ENCODE results near the gene ALDH3B2. TPM values are rescaled to one million over a fixed set of nuclear protein-coding genes. Genes with fewer than 3 reads are reported as not detected.

The ALDH3B2 gene
- polyA plus RNA-seq, 3 donors, result not detected

DNA sequence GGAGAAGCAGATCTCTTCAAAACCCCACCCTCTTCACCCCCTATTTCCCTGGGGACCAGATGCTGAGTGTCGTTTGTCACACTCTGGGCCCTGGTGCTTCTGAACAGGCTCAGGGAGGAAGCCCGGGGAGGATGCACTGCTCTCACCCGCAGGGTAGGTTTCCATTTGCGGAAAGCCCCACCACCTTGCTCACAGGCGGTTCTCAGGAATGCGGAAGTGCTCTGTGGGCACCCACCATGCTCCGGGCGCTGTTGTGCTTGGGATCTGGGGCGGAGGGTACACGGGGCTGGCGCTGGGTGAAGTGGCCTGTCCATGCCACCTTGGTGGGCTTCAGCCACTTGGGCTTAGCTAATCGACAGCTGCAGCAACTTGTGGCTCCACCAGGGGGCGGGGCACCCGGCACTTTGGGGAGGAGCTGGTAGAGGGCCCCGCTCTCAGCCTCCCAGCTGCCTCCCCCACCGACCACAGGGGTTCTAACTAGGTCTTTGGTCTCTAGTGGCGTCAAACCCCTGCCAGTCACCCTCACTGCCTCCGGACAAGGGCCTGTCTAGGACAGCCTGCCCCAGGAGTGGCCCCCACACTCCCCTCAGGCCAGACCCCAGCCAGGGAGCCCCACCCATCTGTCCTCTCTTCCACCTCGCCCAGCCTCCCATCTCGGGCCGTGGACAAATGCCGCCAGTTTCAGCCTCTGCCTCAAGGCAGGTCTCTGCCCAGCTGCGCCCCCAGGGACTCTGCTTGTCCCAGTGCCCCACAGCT is 60.3 kb downstream of the ALDH3B2 start:
- Histone ChIP-seq H4K20me1 (ENCODE audit: insufficient read depth, low read length) (no peaks in the 10 kb centered on the region), H3K36me3 (replicated peaks in 1 of 2; ENCODE audit: control insufficient read depth in 1 of 2, insufficient read depth in 2 of 2, low read length in 2 of 2) (peaks cover 32 to 34% of the 10 kb centered on the region in 2 donors), H3K27me3 (ENCODE audit: control insufficient read depth in 2 of 2, insufficient read depth in 2 of 2, low read length in 2 of 2) (peaks cover 0 to 17% of the 10 kb centered on the region in 2 donors), H2AFZ (ENCODE audit: insufficient read depth, low read depth, low read length, poor library complexity, severe bottlenecking) (peak overlapping the region; percentile 88), H3K27ac (ENCODE audit: low read depth in 1 of 2, low read length in 2 of 2) (peak overlapping the region; percentile 86 to 96), H3K4me2 (replicated peaks; ENCODE audit: extremely low read depth, low read length, poor library complexity, severe bottlenecking) (peak overlapping the region; percentile 66), H3K9me3 (replicated peaks in 1 of 2; ENCODE audit: control insufficient read depth in 1 of 2, insufficient read depth in 1 of 2, low read length in 2 of 2) (no peaks in the 10 kb centered on the region), H3K79me2 (ENCODE audit: insufficient read depth, low read length) (no peaks in the 10 kb centered on the region), H3K9ac (ENCODE audit: insufficient read depth, low read length, poor library complexity, severe bottlenecking) (peak overlapping the region; percentile 87), H3K4me1 (ENCODE audit: control insufficient read depth in 1 of 2, insufficient read depth in 2 of 2, low read length in 2 of 2) (peaks cover 19 to 24% of the 10 kb centered on the region in 2 donors), H3K4me3 (replicated peaks in 1 of 3; ENCODE audit: low read depth in 2 of 3, low read length in 3 of 3) (peak overlapping the region; percentile 6 to 70 (median 42))
- Mint-ChIP-seq H3K36me3 (peaks cover 32 to 33% of the 10 kb centered on the region in 2 donors), H3K27ac (peak overlapping the region; percentile 89 to 95 (median 91)), H3K4me1 (peaks cover 18% of the 10 kb centered on the region), H3K4me3 (peak overlapping the region; percentile 73 to 86), H3K9me3 (no peaks in the 10 kb centered on the region), H3K27me3 (ENCODE audit: low read depth in 3 of 3) (peaks cover 24 to 26% (median 25%) of the 10 kb centered on the region in 3 donors)
- TF ChIP-seq, protein P1, sequence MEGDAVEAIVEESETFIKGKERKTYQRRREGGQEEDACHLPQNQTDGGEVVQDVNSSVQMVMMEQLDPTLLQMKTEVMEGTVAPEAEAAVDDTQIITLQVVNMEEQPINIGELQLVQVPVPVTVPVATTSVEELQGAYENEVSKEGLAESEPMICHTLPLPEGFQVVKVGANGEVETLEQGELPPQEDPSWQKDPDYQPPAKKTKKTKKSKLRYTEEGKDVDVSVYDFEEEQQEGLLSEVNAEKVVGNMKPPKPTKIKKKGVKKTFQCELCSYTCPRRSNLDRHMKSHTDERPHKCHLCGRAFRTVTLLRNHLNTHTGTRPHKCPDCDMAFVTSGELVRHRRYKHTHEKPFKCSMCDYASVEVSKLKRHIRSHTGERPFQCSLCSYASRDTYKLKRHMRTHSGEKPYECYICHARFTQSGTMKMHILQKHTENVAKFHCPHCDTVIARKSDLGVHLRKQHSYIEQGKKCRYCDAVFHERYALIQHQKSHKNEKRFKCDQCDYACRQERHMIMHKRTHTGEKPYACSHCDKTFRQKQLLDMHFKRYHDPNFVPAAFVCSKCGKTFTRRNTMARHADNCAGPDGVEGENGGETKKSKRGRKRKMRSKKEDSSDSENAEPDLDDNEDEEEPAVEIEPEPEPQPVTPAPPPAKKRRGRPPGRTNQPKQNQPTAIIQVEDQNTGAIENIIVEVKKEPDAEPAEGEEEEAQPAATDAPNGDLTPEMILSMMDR (IDR thresholded peaks at IDR 0.05), result peak; percentile 41
- WGBS (ENCODE audit: insufficient coverage), result 6% methylated on average over 23 of the region's 23 CpGs
- intact Hi-C loops (cut with micrococcal nuclease), result no loop called here
- peak; percentile 84 to 93 (median 88) for DNase-seq

DNA sequence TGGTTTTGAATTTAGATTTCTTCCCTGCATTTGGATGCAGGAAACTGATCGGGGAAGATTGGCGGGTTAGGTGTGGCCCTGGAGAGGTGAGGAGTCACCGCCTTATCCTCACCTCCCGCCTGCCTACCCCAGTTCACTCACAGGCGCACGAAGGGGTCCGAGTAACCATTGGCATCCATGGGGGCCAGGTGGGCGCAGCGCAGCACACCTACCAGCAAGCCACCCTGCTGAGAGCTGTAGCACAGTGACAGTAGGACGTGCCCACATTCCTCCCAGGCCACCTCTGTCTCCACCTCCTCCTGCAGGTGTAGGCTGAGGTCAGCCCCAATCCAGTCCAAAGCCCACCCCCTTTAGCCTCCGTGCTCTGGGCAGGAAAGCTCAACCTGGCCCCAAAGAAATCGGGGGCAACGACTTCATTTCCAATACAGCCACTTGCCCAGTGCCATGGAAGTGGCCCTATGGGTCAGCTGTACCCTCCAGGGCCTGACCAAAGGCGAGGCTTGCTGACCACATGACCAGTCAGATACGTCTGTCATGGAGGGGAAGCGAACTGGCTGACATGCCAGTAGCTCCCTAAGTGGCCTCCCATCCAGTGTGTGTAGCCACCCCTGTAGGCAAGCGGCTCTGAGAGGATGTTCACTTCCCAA is 61.0 kb downstream of the ALDH3B2 start:
- TF ChIP-seq, protein P1 (IDR thresholded peaks at IDR 0.05), result no peak
- H3K36me3 Mint-ChIP-seq, result peaks cover 39 to 40% of the 10 kb centered on the region in 2 donors
- no peak for DNase-seq
- peaks cover 24 to 26% (median 25%) of the 10 kb centered on the region in 3 donors for H3K27me3 Mint-ChIP-seq (ENCODE audit: low read depth in 3 of 3)
- 68% methylated on average over 10 of the region's 17 CpGs for WGBS (ENCODE audit: insufficient coverage)
- H3K9me3 Mint-ChIP-seq, result no peaks in the 10 kb centered on the region
- Histone ChIP-seq H3K4me1 (ENCODE audit: control insufficient read depth in 1 of 2, insufficient read depth in 2 of 2, low read length in 2 of 2) (peaks cover 19 to 24% of the 10 kb centered on the region in 2 donors), H3K9me3 (replicated peaks in 1 of 2; ENCODE audit: control insufficient read depth in 1 of 2, insufficient read depth in 1 of 2, low read length in 2 of 2) (no peaks in the 10 kb centered on the region), H3K27ac (ENCODE audit: low read depth in 1 of 2, low read length in 2 of 2) (peak overlapping the region; percentile 86 to 96), H2AFZ (ENCODE audit: insufficient read depth, low read depth, low read length, poor library complexity, severe bottlenecking) (peak overlapping the region; percentile 88), H3K4me3 (replicated peaks in 1 of 3; ENCODE audit: low read depth in 2 of 3, low read length in 3 of 3) (peak overlapping the region in 2 of 3 experiments; percentile 42 to 70), H3K4me2 (replicated peaks; ENCODE audit: extremely low read depth, low read length, poor library complexity, severe bottlenecking) (peak overlapping the region; percentile 66), H3K9ac (ENCODE audit: insufficient read depth, low read length, poor library complexity, severe bottlenecking) (peak overlapping the region; percentile 87), H3K79me2 (ENCODE audit: insufficient read depth, low read length) (no peaks in the 10 kb centered on the region), H3K36me3 (replicated peaks in 1 of 2; ENCODE audit: control insufficient read depth in 1 of 2, insufficient read depth in 2 of 2, low read length in 2 of 2) (peaks cover 39 to 41% of the 10 kb centered on the region in 2 donors), H4K20me1 (ENCODE audit: insufficient read depth, low read length) (no peaks in the 10 kb centered on the region), H3K27me3 (ENCODE audit: control insufficient read depth in 2 of 2, insufficient read depth in 2 of 2, low read length in 2 of 2) (peaks cover 0 to 17% of the 10 kb centered on the region in 2 donors)
- peak overlapping the region; percentile 73 to 86 for H3K4me3 Mint-ChIP-seq
- intact Hi-C loops (cut with micrococcal nuclease), result no loop called here
- peak overlapping the region; percentile 89 to 95 (median 91) for H3K27ac Mint-ChIP-seq
- peaks cover 18% of the 10 kb centered on the region for H3K4me1 Mint-ChIP-seq
